HepG2 (cell line): ENCODE data around the gene FASTK. TPM values are rescaled to one million over a fixed set of nuclear protein-coding genes. Genes with fewer than 3 reads are reported as not detected.

ENCODE experiments used
- ADNP ChIP-seq: sonication (generic); formaldehyde crosslinking; IDR thresholded peaks from 2 replicates; pipeline ENCODE4 v1.4.0; 2020; ENCODE audit warnings: missing genetic modification reagents
- ATAD3A ChIP-seq: sonication (generic); formaldehyde crosslinking; IDR thresholded peaks from 2 replicates; pipeline ENCODE4 v1.4.0; 2020; ENCODE audit warnings: missing genetic modification reagents
- ATM ChIP-seq: fragments of 450-650 bp; IDR thresholded peaks from 2 replicates; pipeline ENCODE4 v1.7.1; 2017; ENCODE audit warnings: mild to moderate bottlenecking, borderline replicate concordance
- BHLHE40 ChIP-seq: IDR thresholded peaks from 2 replicates; pipeline ENCODE4 v1.6.1; 2011; ENCODE audit warnings: low read length, improper control_type of control experiment
- CREM ChIP-seq, 2 experiments: sonication (generic) in 1 of 2; formaldehyde crosslinking in 1 of 2; IDR thresholded peaks; 2 replicates each; pipeline versions ENCODE4 v1.4.0 to v1.6.1; 2016 to 2020; ENCODE audit warnings: antibody characterized with exemption in 1 of 2, mild to moderate bottlenecking in 1 of 2, missing genetic modification reagents in 1 of 2
- MYNN ChIP-seq: sonication (generic); formaldehyde crosslinking; IDR thresholded peaks from 2 replicates; pipeline ENCODE4 v1.4.0; 2020; ENCODE audit warnings: mild to moderate bottlenecking, low read depth, missing genetic modification reagents
- NR2F1 ChIP-seq, 2 experiments: fragments of 450-650 bp in 1 of 2; formaldehyde crosslinking in 1 of 2; IDR thresholded peaks; 2 replicates each; pipeline versions ENCODE4 v1.5.0 to v1.6.1; 2016 to 2020; ENCODE audit warnings: mild to moderate bottlenecking in 1 of 2, missing compliant biosample characterization in 1 of 2, missing genetic modification reagents in 1 of 2, moderate library complexity in 1 of 2
- PHF8 ChIP-seq: sonication (generic); formaldehyde crosslinking; IDR thresholded peaks from 2 replicates; pipeline ENCODE4 v1.5.0; 2020; ENCODE audit warnings: missing genetic modification reagents
- SRF ChIP-seq: IDR thresholded peaks from 2 replicates; pipeline ENCODE4 v1.6.1; 2011; ENCODE audit warnings: mild to moderate bottlenecking, low read depth, low read length, moderate library complexity
- TARDBP ChIP-seq: sonication (generic); formaldehyde crosslinking; IDR thresholded peaks from 2 replicates; pipeline ENCODE4 v1.8.0; 2022; ENCODE audit warnings: mild to moderate bottlenecking, missing genetic modification reagents
- U2AF1 ChIP-seq: fragments of 200-400 bp; formaldehyde crosslinking; optimal IDR thresholded peaks from 2 replicates; pipeline ENCODE3; 2017; ENCODE audit warnings: mild to moderate bottlenecking, low read depth, low read length
- XBP1 ChIP-seq: sonication (generic); formaldehyde crosslinking; IDR thresholded peaks from 2 replicates; pipeline ENCODE4 v1.5.0; 2020; ENCODE audit warnings: missing genetic modification reagents
- ZC3H13 ChIP-seq: sonication (generic); formaldehyde crosslinking; IDR thresholded peaks from 2 replicates; pipeline ENCODE4 v1.8.1; 2023; ENCODE audit warnings: mild to moderate bottlenecking, missing genetic modification reagents, moderate library complexity
- ZNF20 ChIP-seq: sonication (generic); formaldehyde crosslinking; IDR thresholded peaks from 2 replicates; pipeline ENCODE4 v1.4.0; 2020; ENCODE audit warnings: mild to moderate bottlenecking, moderate library complexity, missing genetic modification reagents
- ZNF382 ChIP-seq: sonication (generic); formaldehyde crosslinking; IDR thresholded peaks from 2 replicates; pipeline ENCODE4 v1.5.0; 2020; ENCODE audit warnings: missing genetic modification reagents, mild to moderate bottlenecking, borderline replicate concordance
- ZNF441 ChIP-seq: sonication (generic); formaldehyde crosslinking; IDR thresholded peaks from 2 replicates; pipeline ENCODE4 v1.7.0; 2021; ENCODE audit warnings: missing genetic modification reagents, borderline replicate concordance
- ZSCAN20 ChIP-seq: sonication (generic); formaldehyde crosslinking; IDR thresholded peaks from 2 replicates; pipeline ENCODE4 v1.4.0; 2020; ENCODE audit warnings: missing genetic modification reagents, mild to moderate bottlenecking, borderline replicate concordance
- polyA plus RNA-seq, 8 experiments: library from polyadenylated mRNA; depleted of rRNA in 3 of 8; stranded (reverse) in 7 of 8; unstranded in 1 of 8; fragments of >200 nt; fragmentation: Illumina TruSeq in 4 of 8; extraction: Trizol in 4 of 8; gene quantifications; 2 replicates each; pipeline versions ENCODE4 v1.2.1 to v1.2.3, GENCODE V29; 2011 to 2016; ENCODE audit warnings: low read depth in 4 of 8, missing spikeins in 1 of 8, mixed read lengths in 1 of 8; ENCODE audit not compliant: insufficient read depth in 1 of 8
- total RNA-seq, 5 experiments: library from RNA; depleted of rRNA; stranded (reverse); fragments of >200 nt; fragmentation: Illumina TruSeq; extraction: Trizol; gene quantifications; 2 replicates each; pipeline ENCODE4 v1.2.3, GENCODE V29; 2016; ENCODE audit warnings: low read depth in 1 of 5
- TF ChIP-seq, protein P1 (sequence below): sonication (generic); formaldehyde crosslinking; IDR thresholded peaks from 2 replicates; pipeline ENCODE4 v1.5.0; 2020; ENCODE audit warnings: mild to moderate bottlenecking, missing genetic modification reagents, borderline replicate concordance
- TF ChIP-seq, protein P2 (sequence below): sonication (generic); formaldehyde crosslinking; IDR thresholded peaks from 2 replicates; pipeline ENCODE4 v1.9.0; 2021; ENCODE audit warnings: missing genetic modification reagents, borderline replicate concordance

The FASTK gene
- total and polyA plus RNA-seq, 2 of the 13 experiments (the other 11 are each of a cell fraction or from before 2014, with no cell fraction given), result 52.9 to 55.7 TPM

DNA sequence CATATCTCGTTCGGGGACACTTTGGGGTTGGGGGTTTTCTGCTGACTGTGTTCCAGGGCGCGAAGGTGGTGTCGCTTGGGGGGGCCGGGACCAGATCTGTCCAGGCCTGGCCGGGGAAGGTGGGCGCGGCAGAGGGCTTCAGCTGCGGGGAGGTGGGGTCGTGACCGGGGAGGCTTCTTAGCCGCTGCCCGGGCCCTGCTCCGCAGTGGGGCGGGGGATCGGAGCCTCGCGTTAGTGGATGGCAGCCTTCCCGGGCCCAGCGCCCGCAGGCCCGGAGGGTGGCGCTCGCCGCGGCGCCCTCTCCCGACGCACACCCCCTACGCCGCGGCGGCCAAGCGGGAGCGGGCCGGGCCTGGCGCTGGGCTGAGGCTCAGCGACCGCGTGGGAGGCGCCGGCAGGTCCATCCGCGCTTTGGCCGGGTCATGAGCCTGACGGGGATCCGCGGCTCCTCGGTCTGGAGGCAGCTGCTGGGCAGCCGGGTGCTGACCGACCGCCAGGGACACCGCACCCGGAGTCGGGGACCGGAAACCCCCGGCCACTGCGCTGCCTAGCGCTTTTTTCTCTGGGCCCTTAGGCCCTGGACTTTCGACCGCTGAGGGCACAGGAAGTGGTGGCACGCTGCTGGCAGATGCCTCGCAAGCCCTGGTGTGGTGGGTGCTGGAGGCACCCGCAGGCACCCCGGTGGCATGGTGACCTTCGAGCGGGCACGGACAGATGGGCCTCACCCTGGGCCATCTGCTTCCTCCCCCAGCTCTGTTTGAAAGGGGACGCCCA is 6.8 kb upstream of the FASTK start (continued):
- TF ChIP-seq TARDBP (CRISPR knock-in tag), result no peak; the same call in 1 of the 2 replicates
- TF ChIP-seq MYNN (CRISPR knock-in tag), result 0 out of 2 replicates have a peak, but pooled peaks have one; percentile 52
- no peak for TF ChIP-seq NR2F1 (CRISPR knock-in tag; IDR thresholded peaks at IDR 0.05)
- TF ChIP-seq XBP1 (CRISPR knock-in tag), result no peak
- peak; percentile 45; the same call in 1 of the 2 replicates for TF ChIP-seq ZC3H13
- TF ChIP-seq CREM (IDR thresholded peaks at IDR 0.05), result no peak
- no peak for TF ChIP-seq CREM (CRISPR knock-in tag; IDR thresholded peaks at IDR 0.05)
- TF ChIP-seq ZSCAN20 (CRISPR knock-in tag), result peak; percentile 20; the same call in 1 of the 2 replicates
- TF ChIP-seq BHLHE40, result no peak
- TF ChIP-seq ATAD3A (CRISPR knock-in tag), result no peak
- no peak for TF ChIP-seq U2AF1
- TF ChIP-seq ZNF20 (CRISPR knock-in tag), result no peak
- TF ChIP-seq, protein P1, sequence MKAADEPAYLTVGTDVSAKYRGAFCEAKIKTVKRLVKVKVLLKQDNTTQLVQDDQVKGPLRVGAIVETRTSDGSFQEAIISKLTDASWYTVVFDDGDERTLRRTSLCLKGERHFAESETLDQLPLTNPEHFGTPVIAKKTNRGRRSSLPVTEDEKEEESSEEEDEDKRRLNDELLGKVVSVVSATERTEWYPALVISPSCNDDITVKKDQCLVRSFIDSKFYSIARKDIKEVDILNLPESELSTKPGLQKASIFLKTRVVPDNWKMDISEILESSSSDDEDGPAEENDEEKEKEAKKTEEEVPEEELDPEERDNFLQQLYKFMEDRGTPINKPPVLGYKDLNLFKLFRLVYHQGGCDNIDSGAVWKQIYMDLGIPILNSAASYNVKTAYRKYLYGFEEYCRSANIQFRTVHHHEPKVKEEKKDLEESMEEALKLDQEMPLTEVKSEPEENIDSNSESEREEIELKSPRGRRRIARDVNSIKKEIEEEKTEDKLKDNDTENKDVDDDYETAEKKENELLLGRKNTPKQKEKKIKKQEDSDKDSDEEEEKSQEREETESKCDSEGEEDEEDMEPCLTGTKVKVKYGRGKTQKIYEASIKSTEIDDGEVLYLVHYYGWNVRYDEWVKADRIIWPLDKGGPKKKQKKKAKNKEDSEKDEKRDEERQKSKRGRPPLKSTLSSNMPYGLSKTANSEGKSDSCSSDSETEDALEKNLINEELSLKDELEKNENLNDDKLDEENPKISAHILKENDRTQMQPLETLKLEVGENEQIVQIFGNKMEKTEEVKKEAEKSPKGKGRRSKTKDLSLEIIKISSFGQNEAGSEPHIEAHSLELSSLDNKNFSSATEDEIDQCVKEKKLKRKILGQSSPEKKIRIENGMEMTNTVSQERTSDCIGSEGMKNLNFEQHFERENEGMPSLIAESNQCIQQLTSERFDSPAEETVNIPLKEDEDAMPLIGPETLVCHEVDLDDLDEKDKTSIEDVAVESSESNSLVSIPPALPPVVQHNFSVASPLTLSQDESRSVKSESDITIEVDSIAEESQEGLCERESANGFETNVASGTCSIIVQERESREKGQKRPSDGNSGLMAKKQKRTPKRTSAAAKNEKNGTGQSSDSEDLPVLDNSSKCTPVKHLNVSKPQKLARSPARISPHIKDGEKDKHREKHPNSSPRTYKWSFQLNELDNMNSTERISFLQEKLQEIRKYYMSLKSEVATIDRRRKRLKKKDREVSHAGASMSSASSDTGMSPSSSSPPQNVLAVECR (CRISPR knock-in tag), result peak; percentile 81; the same call in 1 of the 2 replicates
- no peak for TF ChIP-seq ZNF382 (CRISPR knock-in tag)
- no peak for TF ChIP-seq SRF
- TF ChIP-seq ATM, result no peak
- no peak for TF ChIP-seq ZNF441 (CRISPR knock-in tag)
- TF ChIP-seq, protein P2, sequence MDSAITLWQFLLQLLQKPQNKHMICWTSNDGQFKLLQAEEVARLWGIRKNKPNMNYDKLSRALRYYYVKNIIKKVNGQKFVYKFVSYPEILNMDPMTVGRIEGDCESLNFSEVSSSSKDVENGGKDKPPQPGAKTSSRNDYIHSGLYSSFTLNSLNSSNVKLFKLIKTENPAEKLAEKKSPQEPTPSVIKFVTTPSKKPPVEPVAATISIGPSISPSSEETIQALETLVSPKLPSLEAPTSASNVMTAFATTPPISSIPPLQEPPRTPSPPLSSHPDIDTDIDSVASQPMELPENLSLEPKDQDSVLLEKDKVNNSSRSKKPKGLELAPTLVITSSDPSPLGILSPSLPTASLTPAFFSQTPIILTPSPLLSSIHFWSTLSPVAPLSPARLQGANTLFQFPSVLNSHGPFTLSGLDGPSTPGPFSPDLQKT (CRISPR knock-in tag), result no peak
- peak; percentile 77 for TF ChIP-seq PHF8 (CRISPR knock-in tag)
- 0 out of 2 replicates have a peak, but pooled peaks have one; percentile 19 for TF ChIP-seq ADNP
